Urothelium cell line (cell line): ENCODE results near the gene TUBB4A.
"Not testable (repeated sequence)": the region's sequence is repeated elsewhere in the genome, so short reads cannot be mapped to it uniquely, and the experiment has no call there.

Source experiments
- DNase-seq: peaks from one replicate; pipeline ENCODE4 v3.0.0; 2011; ENCODE audit warnings: low spot score, mixed read lengths
- FAIRE-seq: peaks from 2 replicates; lab custom pipeline; 2011; peaks lifted over from hg19 to GRCh38; lab: Jason Lieb, UNC

The TUBB4A gene

DNA sequence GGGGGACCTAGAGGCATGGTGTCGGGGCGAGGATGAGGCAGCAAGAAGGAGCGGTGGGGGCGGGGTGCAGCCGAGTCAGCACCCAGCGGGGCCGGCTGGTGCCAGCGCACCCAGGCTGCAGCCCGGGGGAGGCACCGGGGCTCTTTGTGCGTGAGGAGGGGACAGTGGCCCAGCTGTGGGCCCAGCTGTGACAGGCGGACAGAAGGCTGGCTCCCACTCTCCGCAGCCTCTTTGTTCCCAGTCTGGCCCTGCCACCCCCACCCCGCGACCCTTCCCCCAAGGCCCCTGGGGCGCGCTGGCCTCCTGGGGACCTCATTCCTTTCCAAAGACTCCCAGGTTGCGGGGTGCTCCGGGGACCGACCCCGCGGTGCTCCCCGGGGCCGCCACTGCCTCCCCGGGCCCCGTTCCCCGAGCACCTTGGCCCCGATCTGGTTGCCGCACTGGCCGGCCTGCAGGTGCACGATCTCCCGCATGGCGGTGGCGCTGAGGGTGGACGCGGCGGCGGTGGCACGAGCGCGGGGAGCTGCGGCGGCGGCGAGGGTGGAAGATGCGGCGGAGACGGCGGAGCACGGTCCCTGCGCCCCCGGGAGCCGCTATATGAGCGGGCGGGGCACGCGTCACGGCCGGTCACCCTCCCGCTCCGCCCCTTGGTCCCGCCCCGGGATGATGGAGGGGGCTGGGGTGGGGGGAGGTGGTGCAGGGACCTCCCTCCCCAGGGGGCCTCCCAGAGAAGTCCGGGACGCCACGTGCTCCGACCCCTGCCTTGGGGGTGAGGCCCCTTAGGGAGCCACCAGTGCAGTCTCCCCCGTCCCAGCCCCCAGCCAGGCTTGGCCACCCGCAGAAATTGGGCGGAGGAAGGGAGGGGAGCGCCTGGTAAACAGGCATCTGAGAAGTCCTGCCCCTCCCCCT, at the start of gene TUBB4A:
TUBB4A (minus strand) TSS at position 570 of the 909 bp plus-strand sequence; CDS start at position 473, 97 bp downstream.
- FAIRE-seq (no peak), DNase-seq (peak; percentile 65)

DNA sequence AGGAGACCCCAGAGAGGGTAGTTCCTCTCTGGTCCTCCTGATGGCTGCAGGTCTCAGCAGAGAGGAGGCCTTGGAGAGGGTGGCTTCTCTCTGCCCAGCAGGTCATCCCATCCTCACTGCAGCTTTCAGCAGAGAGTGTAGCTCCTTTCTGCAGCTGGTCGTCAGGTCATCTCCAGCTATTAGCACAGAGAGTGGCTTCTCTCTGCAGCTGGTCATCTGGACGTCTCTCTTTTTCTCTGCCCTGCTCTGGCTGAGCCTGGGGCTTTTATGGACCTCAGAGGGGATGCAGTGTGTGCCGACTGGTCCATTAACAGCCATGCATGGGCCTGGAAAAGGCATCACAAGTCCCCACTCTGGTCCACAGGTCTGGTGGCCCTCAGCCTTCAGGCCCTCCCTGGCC, 49.0 kb upstream of the TUBB4A start:
- no peak for DNase-seq
- no peak for FAIRE-seq

DNA sequence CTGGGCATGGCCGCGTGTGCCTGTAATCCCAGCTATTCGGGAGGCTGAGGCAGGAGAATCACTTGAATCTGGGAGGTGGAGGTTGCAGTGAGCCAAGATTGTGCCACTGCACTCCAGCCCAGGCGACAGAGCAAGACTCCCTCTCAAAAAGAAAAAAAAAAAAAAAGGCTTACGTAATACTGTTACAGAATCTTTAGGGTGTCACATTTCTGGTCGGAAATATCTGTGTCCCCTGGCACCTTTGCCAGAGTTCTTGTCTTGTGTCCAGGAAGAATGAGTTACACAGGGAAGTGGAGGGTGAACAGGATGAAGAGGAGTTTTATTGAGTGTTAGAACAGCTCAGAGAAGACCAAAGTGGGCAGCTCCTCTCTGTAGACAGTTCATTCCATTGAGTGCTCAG, 48.6 kb upstream of the TUBB4A start:
- DNase-seq, FAIRE-seq: not testable (repeated sequence)

DNA sequence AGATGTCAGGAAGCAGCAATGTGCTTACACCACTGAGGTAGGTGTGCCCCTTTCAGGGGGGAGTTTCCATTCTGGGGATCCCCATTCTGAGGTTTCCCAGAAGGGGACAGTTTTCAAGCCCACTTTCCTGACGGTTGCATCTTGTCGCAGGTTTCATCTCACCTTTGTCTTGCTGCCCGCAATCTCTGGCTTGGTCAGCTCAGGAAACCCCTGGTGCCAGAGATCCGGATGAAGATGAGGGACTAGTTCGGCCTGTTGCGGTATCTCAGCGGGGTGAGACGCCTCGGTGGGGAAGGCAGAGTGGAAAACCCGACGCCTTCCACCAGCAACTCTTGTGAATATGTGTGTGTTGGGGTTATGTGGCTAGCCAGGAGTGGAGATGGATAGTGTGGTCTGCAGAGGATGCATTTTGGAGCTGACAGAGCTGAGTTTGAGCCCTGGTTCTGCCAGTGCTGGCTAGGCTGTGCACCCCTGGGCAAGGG, 41.8 kb upstream of the TUBB4A start:
- FAIRE-seq (no peak), DNase-seq (no peak)

DNA sequence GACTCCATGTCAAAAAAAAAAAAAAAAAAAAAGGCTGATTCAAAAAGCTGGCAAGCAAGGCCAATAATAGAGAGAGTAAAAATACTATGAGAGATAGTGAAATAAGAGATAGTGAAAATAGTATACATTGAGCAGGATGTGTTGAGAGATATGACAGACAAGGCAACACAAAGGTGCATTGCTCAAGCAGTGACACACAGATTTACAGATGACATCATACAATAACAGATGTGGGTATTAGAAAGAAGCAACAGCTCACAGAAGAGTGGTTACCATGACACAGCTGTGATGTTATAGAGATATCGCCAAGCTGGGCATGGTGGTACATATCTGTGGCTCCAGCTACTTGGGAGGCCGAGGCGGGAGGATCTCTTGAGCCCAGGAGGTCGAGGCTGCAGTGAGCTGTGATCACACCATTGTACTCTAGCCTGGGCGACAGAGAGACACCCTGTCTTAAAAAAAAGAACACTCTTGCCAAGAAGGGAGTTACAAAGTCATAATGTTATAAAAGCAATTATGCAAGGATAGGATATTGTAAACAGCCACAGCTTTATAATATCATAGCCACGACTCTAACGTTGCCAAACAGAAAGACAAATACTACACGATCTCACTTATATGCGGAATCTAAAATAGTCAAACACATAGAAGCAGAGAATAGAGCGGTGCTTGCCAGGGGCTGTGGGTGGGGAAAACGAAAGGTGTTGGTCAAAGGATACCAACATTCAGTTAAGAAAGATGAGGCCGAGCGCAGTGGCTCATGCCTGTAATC, 39.0 kb upstream of the TUBB4A start:
- FAIRE-seq = no peak
- DNase-seq = no peak

DNA sequence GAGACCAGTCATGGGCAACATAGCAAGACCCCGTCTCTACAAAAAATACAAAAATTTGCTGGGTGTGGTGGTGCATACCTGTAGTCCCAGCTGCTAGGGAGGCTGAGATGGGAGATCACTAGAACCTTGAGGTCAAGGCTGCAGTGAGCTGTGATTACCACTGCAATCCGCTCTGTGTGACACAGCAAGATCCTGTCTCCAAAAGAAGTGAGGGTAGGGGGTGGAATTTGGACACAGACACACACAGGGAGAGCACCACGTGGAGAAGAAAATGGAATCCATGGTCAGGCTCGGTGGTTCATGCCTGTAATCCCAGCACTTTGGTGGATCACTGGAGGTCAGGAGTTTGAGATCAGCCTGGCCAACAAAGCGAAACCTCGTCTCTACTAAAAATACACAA, 37.4 kb upstream of the TUBB4A start:
- no peak for FAIRE-seq
- DNase-seq = no peak

DNA sequence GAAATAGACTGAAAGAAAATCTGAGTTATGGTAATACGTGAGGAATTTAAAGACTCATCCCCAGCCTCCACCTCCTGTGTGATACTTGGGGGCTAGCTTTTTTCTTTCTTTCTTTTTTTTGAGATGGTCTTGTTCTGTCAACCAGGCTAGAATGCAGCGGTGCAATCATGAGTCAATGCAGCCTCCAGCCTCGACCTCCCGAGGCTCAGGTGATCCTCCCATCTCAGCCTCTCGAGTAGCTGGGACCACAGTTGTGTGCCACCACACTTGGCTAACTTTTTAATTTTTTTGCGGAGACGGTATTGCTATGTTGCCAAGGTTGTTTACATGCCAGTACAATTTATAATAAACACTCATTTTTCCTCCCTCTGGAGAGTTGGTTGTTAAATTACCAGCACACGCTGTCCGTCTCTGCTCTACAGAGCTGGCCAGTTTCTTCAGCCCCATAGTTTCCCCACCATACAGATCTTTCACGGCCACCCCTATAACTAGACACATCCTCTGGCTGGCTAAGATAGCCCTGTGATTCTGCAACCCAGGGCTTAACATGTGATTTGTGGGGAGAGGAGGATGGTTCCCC, 33.5 kb upstream of the TUBB4A start:
- no peak for FAIRE-seq

DNA sequence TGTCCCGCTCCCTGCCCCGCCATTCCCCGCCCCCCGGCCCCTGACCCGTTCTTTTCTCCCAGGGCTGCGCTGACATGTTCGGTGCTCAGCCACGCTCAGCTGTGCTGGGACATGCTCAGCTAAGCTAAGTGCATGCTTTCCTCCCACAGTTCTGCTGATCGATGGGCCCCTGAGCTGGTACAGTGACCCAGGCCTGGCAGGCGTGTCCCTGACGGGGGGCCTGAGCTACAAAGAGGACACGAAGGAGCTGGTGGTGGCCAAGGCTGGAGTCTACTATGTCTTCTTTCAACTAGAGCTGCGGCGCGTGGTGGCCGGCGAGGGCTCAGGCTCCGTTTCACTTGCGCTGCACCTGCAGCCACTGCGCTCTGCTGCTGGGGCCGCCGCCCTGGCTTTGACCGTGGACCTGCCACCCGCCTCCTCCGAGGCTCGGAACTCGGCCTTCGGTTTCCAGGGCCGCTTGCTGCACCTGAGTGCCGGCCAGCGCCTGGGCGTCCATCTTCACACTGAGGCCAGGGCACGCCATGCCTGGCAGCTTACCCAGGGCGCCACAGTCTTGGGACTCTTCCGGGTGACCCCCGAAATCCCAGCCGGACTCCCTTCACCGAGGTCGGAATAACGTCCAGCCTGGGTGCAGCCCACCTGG, 32.5 kb upstream of the TUBB4A start:
- DNase-seq (no peak), FAIRE-seq (no peak)

More for the DNA sequence above, 33.5 kb upstream of the TUBB4A start:
- DNase-seq = no peak

DNA sequence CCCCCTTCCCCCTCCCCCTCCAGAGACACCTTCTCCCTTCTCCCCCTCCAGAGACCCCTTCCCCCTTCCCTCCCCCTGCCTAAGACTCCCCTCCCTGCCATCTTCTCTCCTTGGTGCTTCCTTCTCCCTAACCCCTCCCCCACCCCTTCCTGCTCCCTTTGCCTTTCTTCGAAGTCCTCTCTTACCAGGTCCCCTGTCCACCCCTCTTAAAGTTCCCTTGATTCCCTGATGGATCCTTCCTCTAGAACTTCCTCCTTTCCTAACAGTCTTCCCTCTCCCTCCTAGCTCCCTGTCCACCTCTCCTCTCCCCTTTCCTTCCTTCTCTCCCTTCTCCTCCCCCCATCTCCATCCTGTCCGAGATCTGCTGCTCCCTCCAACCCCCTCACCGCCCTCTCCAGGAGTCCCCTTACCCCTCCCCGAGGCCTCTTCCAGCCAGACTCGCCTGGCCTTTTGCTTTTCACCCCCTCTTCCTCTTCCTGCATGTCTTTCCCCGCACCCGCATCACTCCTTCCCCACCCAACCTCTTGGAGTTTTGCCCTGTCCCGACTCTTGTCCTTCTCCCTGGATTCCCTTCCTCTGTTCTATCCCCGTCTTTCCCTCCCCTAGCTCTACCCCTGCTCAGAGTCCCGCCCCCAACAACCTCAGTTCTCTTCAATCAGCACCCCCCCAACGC, 31.8 kb upstream of the TUBB4A start:
- no peak for DNase-seq
- FAIRE-seq = no peak

DNA sequence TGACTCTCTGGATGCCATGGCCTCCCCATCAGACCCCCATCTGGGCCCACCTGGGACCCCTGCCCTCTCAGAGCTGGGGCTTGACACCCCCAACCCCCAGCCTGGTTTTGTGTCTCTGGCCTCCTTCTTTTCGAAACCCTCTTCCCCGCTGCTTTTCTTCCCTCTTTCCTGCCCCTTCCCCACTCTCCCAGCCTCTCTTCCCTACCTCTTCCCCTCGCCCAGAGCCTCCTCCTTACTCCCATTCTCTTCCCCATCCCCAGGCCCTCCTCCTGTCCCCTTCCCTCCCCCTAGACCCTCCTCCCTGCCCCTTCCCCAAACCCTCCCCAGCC, 30.9 kb upstream of the TUBB4A start:
- no peak for DNase-seq
- FAIRE-seq = no peak

DNA sequence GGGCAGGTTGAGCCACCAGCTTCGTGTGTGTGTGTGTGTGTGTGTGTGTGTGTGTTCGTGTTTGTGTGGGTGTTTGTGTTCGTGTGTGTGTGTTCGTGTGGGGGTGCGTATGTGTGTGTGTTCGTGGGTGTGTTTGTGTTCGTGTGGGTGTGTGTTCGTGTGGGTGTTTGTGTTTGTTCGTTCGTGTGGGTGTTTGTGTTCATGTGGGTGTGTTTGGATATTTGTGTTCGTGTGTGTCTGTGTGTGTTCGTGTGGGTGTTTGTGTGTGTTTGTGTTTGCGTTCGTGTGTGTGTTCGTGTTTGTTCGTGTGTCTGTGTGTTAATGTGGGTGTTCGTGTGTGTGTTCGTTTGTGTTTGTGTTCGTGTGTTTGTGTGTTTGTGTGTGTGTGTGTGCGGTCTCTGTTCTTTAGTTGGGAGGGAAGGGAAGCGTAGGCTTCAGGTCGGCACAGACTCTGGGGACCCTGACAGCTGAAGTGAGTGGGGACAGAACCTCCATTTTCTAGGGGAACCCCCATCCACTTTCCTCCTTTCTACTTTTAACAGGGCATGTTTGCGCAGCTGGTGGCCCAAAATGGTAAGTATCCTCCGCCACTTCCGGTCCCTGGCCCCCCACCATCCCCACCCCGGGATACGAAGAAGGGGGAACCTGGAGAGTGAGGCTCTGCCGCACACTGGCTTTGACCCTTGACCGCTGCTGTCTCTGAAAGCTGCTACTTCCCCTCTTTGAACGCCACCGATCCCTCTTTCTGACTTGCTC, 30.3 kb upstream of the TUBB4A start:
- DNase-seq (peak; percentile 20), FAIRE-seq (no peak)

DNA sequence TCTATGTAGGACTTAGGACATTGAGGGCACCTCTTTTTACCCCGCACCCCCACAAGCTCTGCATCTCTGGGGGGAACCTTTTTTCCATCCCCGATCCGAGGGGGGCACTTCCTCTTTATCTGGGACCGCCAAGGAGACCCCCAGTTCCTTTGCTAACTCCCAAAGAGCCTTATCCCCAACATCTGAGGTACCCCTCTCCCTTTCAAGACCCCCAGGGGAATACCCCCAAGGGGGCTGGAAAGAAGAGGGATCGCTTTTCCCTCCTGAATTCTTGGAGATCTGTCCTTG, 29.8 kb upstream of the TUBB4A start:
- DNase-seq (no peak), FAIRE-seq (no peak)

DNA sequence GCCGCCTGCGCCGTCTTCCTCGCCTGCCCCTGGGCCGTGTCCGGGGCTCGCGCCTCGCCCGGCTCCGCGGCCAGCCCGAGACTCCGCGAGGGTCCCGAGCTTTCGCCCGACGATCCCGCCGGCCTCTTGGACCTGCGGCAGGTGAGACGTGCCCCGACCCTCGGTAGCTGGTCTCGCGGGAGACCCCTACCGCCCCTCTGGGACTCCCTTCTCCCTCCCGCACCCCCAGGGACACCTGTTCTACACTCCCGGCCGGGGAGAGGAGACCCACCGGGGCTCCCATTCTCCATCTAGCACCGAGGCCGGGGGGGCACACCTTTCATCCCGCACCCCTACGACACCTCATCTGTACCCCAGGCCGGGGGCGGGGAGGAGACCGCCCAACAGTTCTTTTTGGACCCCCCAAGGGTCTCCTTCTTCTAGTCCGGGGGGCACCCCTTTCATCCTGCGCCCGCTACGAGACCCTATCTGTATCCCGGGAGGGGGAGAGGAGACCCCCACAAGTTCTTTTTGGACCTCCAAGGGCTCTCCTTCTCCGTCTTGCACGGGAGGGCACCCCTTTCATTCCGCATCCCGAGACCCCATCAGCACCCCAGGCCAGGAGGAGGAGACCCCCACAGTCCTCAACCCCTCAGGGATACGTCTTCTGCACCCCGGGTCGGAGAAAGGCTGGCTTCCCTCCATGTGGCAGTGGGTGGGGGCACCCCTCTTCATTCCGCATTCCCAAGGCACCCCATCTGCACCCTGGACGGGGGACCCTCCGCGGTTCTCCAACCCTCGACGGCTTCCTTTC, 29.2 kb upstream of the TUBB4A start:
- FAIRE-seq (no peak), DNase-seq (peak; percentile 17)

DNA sequence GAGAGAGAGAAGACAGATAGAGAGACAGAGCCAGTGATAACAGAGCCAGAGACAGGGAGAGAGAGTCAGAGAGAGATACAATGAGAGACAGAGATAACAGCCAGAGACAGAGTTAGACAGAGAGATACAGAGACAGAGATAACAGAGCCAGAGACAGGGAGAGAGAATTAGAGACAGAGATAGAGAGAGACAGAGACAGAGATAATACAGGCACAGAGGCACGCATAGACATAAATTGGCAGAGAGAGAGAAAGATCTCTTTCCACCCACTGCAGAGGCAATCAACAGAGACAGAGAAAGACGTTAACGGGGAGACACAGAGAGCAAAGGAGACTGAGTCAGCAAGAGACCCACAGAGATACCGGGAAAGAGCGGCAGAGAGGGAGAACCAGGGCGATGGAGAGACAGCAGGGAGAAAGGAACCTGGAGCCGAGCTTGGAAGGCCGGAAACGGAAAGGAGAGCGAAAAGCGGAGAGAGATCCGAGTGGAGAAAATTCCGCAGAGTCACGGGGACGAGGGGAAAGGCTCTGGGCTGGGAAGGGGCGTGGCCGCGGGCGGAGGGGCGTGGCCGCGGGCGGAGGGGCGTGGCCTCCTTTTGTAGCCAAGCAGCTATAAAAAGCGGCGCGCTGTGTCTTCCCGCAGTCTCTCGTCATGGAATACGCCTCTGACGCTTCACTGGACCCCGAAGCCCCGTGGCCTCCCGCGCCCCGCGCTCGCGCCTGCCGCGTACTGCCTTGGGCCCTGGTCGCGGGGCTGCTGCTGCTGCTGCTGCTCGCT, 28.5 kb upstream of the TUBB4A start, which contains the start of gene TNFSF9:
TNFSF9 (plus strand) TSS at position 641 of the 777 bp plus-strand sequence; CDS start at position 652, 11 bp downstream.
- DNase-seq = peak; percentile 86
- FAIRE-seq = no peak

DNA sequence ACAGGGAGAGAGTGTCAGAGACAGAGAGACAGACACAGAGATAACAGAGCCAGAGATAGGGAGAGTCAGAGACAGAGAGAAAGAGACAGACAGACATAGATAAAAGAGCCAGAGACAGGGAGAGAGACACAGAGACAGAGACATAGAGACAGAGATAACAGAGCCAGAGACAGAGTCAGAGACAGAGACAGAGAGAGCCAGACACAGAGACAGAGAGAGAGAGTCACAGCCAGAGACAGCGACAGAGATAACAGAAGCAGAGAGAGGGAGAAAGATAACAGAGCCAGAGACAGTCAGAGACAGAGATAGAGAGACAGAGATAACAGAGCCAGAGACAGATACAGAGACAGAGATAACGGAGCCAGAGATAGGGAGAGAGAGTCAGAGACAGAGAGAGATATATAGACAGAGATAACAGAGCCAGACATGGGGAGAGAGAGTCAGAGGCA, 27.9 kb upstream of the TUBB4A start:
- FAIRE-seq (no peak), DNase-seq (no peak)

DNA sequence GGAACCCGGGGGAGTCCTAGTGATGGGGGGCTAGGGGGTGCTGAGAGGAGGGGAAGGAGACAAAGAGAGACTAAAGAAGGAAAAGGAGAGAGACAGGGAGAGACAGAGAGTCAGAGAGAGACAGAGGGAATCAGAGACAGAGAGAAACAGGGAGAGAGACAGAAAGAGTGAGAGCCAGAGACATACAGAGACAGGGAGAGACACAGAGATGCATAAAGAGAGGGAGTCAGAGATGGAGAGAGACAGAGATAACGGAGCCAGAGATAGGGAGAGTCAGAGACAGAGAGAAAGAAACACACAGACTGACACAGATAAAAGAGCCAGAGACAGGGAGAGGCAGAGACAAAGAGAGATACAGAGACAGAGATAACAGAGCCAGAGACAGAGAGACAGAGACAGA, 27.2 kb upstream of the TUBB4A start:
- DNase-seq = no peak
- no peak for FAIRE-seq

DNA sequence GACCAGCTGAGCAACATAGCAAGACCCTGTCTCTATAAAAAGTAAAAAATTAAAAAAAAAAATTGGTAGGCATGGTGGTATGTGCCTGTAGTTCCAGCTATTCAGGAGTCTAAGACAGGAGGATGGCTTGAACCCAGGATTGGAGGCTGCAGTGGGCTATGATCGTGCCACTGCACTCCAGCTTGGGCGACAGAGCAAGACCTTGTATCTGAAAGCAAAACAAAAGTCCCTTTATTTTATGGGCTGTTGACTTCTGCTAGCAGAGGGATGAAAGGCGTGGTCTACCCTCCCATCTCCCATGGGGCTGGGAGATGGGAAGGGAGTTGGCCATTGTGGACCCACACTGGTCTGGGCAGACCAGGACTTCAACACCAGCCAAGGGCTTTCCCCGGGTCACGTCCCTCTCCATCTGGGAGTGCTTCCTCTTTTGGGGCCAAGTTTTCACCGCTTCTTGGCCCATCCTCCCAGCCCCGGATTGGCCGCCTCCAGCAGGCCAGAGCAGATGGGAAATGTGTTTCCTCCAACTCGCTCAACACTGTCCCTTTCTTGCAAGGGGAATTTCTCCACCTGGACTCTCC, 26.5 kb upstream of the TUBB4A start:
- FAIRE-seq (no peak), DNase-seq (no peak)
